GM19397 (cell line): ENCODE measurements around the gene MTERF1.
A peak's percentile ranks its signal among the peaks of the same experiment; 100 is the strongest.
"Not testable (repeated sequence)": the region's sequence is repeated elsewhere in the genome, so short reads cannot be mapped to it uniquely, and the experiment has no call there.

ENCODE experiments used
- ATAC-seq: cut with Tn5 transposase; IDR thresholded peaks from one replicate; pipeline ENCODE4 v1.9.1; 2021; ENCODE audit warnings: mild to moderate bottlenecking, moderate library complexity; ENCODE audit not compliant: unreplicated experiment

The MTERF1 gene

DNA sequence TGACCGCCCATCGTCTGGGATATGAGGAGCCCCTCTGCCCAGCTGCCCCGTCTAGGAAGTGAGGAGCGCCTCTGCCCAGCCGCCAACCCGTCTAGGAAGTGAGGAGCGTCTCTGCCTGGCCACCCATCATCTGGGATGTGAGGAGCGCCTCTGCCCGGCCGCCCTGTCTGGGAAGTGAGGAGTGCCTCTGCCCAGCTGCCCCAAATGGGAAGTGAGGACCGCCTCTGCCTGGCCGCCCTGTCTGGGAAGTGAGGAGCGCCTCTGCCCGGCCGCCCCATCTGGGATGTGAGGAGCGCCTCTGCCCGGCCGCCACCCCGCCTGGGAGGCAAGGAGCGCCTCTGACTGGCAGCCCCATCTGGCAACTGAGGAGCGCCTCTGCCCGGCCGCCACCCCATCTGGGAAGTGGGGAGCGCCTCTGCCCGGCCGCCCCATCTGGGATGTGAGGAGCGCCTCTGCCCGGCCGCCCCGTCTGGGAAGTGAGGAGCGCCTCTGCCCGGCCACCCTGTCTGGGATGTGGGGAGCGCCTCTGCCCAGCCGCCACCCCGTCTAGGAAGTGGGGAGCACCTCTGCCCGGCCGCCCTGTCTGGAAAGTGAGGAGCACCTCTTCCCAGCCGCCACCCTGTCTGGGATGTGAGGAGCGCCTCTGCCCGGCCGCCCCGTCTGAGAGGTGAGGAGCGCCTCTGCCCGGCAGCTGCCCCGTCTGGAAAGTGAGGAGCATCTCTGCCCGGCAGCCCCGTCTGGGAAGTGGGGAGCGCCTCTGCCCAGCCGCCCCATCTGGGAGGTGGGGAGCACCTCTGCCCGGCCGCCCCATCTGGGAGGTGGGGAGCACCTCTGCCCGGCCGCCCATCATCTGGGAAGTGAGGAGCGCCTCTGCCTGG is 7.1 kb upstream of the MTERF1 start:
- ATAC-seq, result not testable (repeated sequence)

DNA sequence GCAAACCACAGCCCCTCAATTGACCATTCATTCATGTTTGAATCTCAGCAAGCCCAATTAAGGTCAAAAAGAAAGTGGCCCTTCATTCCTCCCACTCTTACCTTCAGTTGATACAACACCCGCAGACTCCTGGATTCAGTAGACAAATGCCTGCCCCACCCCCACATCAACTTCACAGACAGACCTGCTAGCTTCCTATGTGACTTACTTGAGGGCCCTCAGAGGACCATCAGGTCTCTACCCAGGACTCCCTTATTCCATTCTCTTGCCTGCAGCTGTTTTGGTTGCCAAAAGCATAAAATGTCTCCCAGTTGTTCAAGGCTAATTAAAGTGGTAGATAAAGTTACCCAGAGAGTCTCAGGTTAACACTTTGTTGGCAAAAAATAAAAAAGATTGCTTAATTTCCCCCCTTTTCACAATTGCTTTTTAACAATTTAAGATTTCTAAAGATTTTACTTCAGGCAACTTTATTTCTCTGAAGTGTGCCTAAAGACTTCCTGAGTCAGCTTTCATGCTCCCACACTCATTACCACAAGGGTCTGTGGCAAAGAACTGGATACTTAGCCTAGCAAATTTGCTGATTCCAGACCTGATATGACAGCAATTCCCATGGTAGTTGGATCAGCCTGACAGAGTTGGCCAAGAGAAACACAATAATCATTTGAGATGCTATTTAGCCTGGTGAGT is 3.3 kb upstream of the MTERF1 start:
- ATAC-seq, result no peak

DNA sequence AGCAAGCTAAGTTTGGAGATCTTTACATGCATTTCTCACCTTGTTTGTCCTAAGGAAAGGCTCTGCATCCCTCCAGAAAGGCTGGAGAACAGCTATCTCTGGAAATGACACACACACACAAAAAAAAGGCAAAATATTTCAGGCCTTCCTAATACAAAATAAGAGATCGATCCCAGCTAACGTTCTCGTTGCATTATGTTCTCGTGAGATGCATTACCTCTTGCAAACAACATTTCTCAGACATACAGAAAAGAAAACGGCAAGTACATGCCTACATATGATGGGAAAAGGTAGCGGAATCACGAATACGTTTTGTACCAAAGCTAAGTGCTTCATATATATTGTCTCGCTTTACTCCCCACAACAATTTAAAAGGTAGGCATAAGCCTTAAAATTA is 488 bp downstream of the MTERF1 start:
- ATAC-seq, result peak; percentile 11

DNA sequence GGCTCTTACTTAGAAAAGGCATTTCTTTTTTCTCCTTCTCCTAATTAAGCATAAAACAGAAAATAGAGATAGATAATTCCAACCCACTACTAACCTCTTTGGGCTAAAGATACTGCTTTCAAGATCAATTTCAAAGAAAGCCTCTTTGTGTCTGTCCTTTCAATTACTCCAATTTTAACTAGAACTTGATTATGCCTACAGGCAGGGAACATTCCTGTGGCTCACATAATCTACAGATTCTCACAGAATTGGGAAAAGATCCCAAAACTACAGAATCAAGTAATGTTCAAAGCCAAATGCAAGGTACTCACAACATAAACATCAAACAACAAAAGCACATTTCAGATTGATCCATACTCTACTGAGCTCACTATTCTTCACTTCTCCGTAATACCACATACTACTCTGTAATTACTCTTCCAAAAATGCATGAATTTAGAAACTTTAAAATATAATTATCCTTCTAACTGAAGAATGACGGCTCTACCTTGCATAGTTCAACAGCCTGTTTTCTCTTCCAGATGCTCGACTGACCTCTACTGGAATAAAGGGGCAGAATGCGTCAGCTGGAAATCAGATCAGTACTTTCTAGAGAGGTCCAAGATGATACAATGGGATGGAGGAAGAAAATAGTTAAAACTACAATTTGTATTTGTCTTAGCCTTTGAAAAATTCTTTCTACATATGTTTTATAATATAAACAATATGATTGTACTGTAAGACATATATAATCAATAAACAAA is 3.9 kb downstream of the MTERF1 start:
- no peak for ATAC-seq

DNA sequence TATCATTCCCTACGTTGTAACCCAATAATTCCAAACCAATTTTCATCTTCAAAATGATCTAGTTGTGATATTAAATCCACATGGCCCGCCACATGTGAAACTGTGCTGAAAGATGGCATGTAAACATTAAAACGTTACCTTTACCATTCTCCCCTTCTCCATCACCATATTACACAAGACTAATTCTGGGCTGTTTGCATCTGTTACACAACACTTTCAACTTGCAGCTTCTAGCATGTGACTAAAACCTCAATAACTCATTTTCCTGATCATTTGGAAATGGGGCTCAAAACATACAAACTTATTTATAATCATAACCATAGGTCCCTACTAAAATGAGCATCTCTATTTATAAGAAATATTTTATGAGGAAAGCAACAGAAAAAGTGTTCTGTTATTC is 4.7 kb downstream of the MTERF1 start:
- no peak for ATAC-seq

DNA sequence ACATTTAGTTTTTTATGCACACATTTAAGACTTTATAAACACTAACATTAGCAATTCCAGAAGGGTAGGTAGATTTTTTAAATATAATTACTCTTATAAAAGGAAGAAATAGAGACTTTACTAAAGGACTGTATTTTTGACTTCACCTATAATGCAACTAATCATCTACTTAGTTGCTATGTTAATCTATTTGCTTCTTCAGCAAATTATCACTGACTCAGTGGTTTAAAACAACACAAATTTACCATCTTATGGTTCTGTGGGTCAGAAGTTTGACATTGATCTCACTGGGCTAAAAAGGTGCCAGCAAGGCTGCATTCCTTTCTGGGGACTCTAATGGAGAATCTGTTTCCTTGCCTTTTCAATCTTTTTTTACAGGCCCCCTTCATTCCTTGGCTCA is 7.6 kb downstream of the MTERF1 start:
- no peak for ATAC-seq

DNA sequence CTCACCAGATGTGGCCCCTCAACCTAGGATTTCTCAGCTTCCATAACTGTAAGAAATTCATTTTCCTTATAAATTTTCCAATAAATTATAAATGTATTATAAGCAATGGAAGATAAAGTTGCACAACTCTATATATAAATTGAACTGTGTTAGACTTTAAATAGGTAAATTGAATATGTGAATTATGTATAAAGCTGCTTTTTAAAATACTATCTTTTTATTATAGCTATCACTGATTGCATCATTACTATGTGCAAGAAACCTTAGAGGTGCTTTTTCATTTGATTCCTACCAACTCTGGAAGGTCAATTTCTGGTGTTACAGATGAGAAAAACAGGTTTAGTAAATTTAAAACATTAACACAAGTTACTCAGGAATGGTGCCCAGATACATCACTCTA is 8.4 kb downstream of the MTERF1 start:
- no peak for ATAC-seq

DNA sequence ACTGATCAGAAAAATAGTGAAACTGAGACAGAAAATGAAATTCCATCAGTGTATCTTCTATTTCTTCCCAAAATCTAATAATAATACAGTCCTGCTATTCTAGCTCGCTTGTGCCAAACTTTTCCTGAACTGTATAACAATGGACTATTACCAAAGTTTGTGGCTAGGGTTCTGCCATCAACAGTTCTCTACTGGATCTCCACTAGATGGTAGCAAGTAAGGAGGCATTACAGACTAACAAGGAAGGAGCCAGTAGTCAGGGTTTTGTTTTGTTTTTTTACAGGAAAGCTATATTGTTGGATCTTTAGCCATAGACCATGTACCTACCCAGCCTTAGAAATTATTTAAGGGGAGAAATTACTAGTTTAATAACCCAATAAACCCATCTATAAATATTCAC is 10.8 kb downstream of the MTERF1 start:
- ATAC-seq, result no peak

DNA sequence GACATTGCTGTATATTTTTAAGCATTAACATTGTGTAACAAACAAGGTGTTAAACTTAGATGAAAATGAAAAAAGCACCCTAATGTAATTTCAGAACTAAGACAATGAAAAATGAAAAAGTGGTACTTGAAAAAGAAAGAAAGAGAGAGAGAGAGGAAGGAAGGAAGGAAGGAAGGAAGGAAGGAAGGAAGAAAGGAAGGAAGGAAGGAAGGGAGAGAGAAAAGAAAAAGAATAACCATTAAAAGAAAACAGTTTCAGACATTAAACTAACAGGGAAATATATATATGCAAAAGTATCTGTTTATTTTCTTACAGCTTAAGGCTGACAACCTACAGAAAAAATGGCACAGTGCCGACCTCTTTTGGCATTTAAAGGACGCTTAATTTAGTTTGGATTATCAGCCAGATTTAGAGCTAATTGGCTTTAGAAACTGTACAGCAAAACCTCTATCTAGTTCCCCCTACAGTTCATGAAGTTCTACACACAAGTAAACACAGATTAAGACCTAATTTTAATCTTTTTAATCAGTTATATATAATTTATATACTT is 13.8 kb downstream of the MTERF1 start:
- no peak for ATAC-seq

DNA sequence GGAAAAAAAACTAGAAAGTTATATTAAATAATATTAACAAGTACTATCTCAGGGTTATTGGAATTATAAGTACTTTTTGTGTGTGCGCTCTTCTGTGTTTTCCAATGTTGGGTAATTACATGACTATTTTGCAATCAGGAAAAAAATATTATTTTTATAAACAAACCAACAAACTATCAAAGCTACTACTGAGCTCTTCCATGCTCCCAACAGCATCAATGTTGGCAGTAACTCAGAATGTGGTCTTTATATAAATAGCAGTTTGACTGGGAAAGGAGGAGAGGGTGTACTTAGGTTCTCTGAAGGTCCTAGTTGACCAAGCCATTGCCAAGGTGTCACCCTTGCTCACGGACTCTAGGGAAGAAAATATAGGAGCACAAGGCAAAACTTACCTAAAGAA is 15.0 kb downstream of the MTERF1 start:
- no peak for ATAC-seq

DNA sequence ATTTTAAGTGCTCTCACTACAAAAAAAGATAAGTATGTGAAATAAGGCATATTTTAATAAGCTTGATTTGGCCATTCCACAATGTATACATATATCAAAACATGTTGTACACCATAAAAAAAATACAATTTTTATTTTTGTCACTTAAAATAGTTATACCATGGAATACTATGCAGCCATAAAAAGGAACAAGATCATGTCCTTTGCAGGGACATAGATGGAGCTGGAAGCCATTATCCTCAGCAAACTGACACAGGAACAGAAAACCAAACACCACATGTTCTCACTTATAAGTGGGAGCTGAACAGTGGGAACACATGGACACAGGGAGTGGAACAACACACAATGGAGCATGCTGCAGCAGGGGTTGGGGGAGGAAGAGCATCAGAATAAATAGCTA is 15.9 kb downstream of the MTERF1 start:
- ATAC-seq, result not testable (repeated sequence)

DNA sequence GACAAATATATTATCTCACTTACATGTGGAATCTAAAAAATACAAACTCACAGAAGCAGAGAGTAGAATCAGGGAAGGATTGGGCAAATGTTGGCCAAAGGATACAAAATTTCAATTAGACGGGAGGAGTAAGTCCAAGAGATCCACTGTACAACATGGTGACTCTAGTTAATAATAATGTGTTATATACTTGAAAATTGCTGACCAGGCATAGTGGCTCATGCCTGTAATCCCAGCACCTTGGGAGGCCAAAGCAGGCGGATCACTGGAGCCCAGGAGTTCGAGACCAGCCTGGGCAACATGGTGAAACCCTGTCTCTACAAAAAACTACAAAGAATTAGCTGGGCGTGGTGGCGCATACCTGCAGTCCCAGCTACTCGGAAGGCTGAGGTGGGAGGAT is 16.4 kb downstream of the MTERF1 start:
- no peak for ATAC-seq

DNA sequence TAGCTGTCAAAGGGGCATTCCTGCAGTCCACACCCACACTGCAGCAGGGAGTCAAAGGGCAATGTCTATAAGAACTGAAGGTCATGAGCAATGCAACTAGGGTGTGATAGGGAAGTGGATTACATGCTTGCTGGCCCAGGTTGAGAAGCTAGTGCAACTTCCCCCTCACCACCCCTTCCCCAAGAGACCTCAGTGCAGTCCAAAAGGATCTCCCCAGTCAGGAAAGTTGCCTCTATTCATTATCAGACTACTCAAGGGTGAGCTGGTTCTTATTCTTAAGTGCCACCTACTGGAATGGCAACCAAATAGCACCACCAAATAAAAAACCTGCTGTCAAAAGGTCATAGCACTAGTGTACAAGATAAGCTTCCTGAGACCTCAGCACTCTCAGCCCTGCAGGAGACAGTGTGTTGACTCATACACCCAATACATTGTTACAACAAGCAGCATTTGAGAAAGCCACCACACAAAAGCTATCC is 28.2 kb downstream of the MTERF1 start:
- ATAC-seq, result no peak

DNA sequence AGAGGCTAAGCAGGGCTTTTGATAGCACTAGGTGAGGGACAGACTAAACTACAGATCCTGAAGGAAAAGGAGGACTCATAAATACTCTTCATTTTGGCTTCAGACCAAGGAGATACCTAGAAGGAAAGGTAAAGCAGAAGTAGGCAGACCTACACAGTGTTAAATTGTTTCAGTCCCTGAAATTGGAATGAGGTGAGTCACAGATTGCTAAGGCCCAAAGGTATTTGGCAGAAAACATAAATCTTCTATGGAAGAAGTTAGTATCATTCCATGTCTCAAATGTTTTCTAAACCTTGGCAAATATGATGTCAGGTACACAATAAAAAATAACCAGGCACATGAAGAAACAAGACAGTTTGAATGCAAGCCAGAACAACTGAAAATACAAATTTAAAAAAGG is 30.0 kb downstream of the MTERF1 start:
- no peak for ATAC-seq

DNA sequence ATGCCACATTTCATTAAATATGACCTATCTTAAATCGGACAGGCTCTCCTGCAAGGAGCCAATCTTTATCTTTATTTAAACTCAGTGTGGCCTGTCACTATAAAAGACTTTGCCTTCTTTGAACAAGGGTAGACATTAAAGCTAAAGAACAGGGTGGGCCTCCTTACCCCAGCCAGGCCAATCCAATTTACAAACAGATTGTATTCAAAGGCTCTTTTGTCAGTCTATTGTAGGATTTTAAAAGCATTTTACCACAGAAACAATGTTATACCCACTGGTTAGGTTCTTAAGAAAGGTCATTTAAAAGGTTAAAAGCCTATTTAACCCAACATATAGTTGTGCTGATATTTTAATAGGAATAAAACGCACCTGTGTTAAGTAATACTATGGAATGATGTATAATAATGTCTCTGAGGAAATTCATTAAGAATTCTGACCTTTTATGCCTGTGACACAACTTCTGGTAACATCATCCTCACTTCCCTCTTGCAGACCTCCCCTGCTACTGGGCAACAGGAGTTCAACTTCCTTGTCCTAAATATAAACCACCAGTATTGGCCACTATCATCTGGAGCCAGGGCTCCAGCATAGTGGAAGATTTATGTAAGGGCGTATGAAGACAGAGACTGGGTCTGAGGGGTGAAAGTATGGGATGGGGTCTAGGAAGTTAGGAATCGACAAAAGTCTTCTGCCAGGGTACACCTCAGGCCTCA is 32.5 kb downstream of the MTERF1 start:
- ATAC-seq, result no peak

DNA sequence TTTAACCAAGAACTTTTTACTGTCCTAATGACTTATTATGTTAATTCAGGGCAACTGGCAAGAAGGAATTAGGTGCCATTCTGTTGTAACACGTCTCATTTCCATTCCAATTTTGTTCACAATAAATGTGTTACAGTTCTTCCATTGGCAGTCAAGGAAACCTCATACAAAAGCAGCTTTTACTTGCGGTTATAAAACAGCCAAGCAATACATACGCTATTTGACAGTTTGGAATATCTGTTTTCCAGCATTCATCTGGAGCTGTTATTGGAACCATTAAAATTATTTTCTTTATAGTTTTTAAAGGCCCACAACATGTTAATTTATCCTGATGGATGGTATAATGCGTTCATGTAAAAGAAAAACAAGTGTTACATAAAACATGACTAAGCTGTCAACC is 33.3 kb downstream of the MTERF1 start:
- ATAC-seq, result no peak

DNA sequence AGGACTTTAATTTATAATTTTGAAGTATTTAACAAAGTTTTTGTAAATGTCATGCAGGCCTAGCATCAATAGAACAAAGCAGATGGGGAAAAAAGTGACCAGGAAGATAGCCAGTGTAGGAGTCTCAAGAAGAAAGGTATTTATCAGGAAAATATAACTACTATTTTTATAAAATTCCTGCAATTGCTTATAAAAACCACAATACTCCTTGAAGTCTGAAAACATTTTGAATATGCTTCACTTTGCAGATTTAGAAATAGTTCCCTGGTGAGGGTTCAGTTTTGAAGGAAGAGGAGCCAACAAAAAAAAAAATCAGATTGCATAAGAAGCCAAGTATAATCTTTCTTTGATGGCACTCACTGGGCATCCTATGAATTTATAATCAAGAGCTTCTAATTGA is 34.1 kb downstream of the MTERF1 start:
- no peak for ATAC-seq

DNA sequence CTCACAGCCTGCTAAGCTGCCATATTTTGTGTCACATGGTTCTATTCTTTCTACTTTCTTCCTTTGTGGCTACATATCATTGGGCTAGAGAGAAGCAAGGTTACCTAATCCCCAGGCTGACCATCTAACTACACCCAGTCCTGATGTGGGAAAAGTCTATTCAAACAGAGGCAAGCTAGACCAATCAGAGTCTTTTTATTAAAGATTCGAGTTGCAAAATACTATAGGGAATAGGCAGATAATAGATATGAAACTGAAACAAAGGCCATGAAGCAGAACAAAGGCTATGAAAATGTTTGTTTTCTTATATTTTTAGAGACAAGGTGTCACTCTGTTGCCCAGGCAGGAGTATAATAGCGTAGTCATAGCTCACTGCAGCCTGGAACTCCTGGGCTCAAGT is 36.7 kb downstream of the MTERF1 start:
- ATAC-seq, result peak; percentile 78

DNA sequence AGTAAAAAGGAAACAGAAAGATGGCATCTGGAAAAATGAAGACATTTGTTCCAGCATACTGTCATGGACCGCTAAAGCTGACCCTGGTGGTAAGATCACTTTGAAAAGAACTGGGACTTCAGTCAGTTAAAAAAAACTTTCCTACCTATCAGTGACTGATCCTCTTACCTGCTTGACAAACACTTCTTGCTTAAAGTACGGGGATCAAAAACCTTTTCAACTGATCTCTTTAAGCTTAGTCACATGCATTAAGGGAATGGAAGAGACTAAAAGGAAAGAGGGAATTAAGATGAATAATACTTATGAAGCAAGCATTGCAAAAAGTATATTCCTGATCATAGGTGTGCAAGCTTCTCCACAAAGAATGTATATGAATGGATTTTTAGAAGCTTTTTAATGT is 42.1 kb downstream of the MTERF1 start:
- ATAC-seq, result no peak

DNA sequence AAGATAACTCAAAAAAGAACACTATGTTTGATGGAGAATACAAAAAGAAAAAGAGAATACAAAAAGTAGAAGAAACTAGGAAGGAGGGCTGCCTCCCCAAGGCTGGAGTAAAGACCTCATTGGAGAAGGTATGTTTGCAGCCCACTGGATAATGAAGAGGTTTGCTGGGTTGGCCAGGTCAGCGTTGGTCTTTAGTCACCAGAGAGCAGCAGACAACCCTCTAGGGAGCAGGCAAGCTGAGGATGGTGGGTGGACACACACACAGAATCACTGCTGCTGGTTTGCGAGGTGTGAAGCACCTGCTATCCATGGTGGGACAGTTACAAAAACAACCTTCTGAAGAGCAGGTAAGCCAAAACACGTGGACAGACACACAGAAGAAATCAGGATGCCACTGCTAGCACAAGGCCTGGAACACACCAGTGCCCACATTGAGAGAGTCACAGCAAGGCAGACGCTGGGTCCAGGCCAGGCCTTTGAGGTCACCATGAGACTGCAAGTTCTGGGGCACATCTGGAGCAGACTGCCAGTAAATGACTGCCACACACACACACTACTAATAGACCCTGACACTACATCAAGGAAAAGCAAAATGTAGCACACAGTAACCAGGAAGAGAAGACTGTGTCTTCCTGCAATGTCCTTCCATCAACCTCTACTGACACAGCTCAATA is 43.0 kb downstream of the MTERF1 start:
- no peak for ATAC-seq
